Measurements from ENCODE around the gene RAB36. TPM values are rescaled to one million over a fixed set of nuclear protein-coding genes. Genes with fewer than 3 reads are reported as not detected.

Gene RAB36
- total RNA-seq, 1 experiment from 2014 or later: 4.1 TPM

DNA sequence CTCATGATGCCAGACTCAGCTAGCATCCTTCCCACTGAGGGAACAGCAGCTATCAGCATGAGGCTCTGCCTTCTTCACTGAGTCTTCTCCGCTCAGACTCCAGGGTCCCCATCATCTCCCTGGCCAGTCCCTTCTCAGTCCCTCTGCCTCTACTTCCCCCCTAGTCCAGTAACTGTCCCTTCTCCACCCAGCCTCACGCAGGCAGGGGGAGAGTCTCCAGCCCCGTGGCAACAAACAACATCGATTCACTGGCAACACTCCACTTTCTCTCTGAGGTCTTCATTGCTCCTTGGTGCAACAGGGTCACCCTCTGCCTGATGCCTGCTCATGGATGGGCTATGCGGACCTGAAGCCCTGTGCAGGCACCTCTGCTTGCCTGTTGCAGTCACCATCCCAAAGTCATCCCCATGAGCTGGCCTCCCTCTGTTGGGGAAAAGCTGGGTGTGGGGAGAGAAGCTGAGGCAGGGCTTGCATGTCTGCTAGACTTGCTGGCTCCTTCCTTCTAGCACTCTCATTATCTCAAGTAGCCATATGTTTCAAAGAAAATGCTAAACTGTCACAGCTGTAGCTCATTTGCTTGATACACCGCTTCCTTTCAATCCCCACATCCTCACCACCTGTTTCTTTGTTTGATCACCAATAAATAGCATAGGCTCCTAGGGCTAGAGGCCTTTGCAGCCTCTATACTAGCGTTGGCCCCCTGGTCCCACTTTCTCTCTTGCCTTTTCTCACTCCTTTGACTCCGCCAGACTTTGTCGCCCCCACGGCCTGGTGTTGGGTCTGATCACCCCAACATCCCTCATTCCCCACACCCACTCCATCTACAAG, 30.8 kb downstream of the RAB36 start:
- Histone ChIP-seq H3K4me3 (ENCODE audit: low read depth in 2 of 2, low read length in 2 of 2) (no peak overlapping the region), H3K36me3 (ENCODE audit: control insufficient read depth, insufficient read depth, low read length) (no peaks in the 10 kb centered on the region; the same call in 1 of the 2 replicates), H3K27me3 (ENCODE audit: control insufficient read depth, insufficient read depth, low read length) (no peaks in the 10 kb centered on the region), H3K9me3 (ENCODE audit: control insufficient read depth, insufficient read depth, low read depth, low read length) (no peaks in the 10 kb centered on the region), H3K4me1 (ENCODE audit: control insufficient read depth, insufficient read depth, low read length) (no peaks in the 10 kb centered on the region; the same call in 1 of the 2 replicates), H3K27ac (ENCODE audit: low read length) (no peak overlapping the region)
- intact Hi-C loops (cut with micrococcal nuclease; ENCODE audit: unreplicated experiment): no loop called here
- DNase-seq (ENCODE audit: low read depth, low spot score) (no peak), ATAC-seq (no peak)
- ChIA-PET CTCF (no interaction called here), POLR2A (no interaction called here)
- TF ChIP-seq POLR2AphosphoS5 (IDR thresholded peaks at IDR 0.05; ENCODE audit: low read depth, low read length) (no peak), SIN3A (IDR thresholded peaks at IDR 0.05; ENCODE audit: borderline replicate concordance, insufficient read depth, low read depth, low read length) (no peak), TCF7L2 (IDR thresholded peaks at IDR 0.05; ENCODE audit: low read depth, low read length) (no peak)
- TF ChIP-seq, protein P1, sequence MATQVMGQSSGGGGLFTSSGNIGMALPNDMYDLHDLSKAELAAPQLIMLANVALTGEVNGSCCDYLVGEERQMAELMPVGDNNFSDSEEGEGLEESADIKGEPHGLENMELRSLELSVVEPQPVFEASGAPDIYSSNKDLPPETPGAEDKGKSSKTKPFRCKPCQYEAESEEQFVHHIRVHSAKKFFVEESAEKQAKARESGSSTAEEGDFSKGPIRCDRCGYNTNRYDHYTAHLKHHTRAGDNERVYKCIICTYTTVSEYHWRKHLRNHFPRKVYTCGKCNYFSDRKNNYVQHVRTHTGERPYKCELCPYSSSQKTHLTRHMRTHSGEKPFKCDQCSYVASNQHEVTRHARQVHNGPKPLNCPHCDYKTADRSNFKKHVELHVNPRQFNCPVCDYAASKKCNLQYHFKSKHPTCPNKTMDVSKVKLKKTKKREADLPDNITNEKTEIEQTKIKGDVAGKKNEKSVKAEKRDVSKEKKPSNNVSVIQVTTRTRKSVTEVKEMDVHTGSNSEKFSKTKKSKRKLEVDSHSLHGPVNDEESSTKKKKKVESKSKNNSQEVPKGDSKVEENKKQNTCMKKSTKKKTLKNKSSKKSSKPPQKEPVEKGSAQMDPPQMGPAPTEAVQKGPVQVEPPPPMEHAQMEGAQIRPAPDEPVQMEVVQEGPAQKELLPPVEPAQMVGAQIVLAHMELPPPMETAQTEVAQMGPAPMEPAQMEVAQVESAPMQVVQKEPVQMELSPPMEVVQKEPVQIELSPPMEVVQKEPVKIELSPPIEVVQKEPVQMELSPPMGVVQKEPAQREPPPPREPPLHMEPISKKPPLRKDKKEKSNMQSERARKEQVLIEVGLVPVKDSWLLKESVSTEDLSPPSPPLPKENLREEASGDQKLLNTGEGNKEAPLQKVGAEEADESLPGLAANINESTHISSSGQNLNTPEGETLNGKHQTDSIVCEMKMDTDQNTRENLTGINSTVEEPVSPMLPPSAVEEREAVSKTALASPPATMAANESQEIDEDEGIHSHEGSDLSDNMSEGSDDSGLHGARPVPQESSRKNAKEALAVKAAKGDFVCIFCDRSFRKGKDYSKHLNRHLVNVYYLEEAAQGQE (IDR thresholded peaks at IDR 0.05; ENCODE audit: insufficient read depth in 1 of 2, low read depth in 2 of 2, low read length in 1 of 2): no peak
- TF ChIP-seq, protein P2, sequence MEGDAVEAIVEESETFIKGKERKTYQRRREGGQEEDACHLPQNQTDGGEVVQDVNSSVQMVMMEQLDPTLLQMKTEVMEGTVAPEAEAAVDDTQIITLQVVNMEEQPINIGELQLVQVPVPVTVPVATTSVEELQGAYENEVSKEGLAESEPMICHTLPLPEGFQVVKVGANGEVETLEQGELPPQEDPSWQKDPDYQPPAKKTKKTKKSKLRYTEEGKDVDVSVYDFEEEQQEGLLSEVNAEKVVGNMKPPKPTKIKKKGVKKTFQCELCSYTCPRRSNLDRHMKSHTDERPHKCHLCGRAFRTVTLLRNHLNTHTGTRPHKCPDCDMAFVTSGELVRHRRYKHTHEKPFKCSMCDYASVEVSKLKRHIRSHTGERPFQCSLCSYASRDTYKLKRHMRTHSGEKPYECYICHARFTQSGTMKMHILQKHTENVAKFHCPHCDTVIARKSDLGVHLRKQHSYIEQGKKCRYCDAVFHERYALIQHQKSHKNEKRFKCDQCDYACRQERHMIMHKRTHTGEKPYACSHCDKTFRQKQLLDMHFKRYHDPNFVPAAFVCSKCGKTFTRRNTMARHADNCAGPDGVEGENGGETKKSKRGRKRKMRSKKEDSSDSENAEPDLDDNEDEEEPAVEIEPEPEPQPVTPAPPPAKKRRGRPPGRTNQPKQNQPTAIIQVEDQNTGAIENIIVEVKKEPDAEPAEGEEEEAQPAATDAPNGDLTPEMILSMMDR (IDR thresholded peaks at IDR 0.05): no peak
- BruUV-seq (replicated peaks): no TSS peak
- in situ Hi-C loops (cut with HindIII; ENCODE audit: low pct_unique_long_range_greater_than_20kb, low sequenced_read_pairs): no loop called here

DNA sequence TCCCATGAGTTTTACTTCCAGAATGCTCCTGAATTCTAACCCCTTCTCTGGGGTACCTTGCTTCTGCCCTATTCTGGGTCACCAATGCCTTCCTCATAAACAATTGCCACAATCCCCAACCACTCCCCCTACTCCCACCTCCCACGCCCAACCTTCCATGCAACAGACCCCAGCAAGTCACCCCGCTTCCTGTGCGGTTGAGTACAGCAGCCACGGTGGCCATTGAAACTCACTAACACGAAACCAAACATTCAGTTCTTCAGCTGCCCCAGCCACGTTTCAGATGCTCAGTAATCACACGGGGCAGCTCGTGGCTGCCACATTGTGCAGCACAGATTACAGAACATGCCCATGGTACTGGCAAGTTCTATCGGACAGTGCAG, 31.4 kb downstream of the RAB36 start:
- no peak for DNase-seq (ENCODE audit: low read depth, low spot score)
- no peaks in the 10 kb centered on the region for H3K9me3 ChIP-seq (ENCODE audit: control insufficient read depth, insufficient read depth, low read depth, low read length)
- no peaks in the 10 kb centered on the region; the same call in 1 of the 2 replicates for H3K36me3 ChIP-seq (ENCODE audit: control insufficient read depth, insufficient read depth, low read length)
- ChIA-PET CTCF (no interaction called here), POLR2A (no interaction called here)
- no peak for TF ChIP-seq TCF7L2 (IDR thresholded peaks at IDR 0.05; ENCODE audit: low read depth, low read length)
- TF ChIP-seq, protein P2 (IDR thresholded peaks at IDR 0.05): no peak
- TF ChIP-seq, protein P1 (IDR thresholded peaks at IDR 0.05; ENCODE audit: insufficient read depth in 1 of 2, low read depth in 2 of 2, low read length in 1 of 2): no peak
- TF ChIP-seq SIN3A (IDR thresholded peaks at IDR 0.05; ENCODE audit: borderline replicate concordance, insufficient read depth, low read depth, low read length): no peak
- TF ChIP-seq POLR2AphosphoS5 (IDR thresholded peaks at IDR 0.05; ENCODE audit: low read depth, low read length): no peak
- BruUV-seq (replicated peaks): no TSS peak
- no peaks in the 10 kb centered on the region for H3K27me3 ChIP-seq (ENCODE audit: control insufficient read depth, insufficient read depth, low read length)
- in situ Hi-C loops (cut with HindIII; ENCODE audit: low pct_unique_long_range_greater_than_20kb, low sequenced_read_pairs): no loop called here
- no peak for ATAC-seq
- H3K4me3 ChIP-seq (ENCODE audit: low read depth in 2 of 2, low read length in 2 of 2): no peak overlapping the region
- no peaks in the 10 kb centered on the region; the same call in 1 of the 2 replicates for H3K4me1 ChIP-seq (ENCODE audit: control insufficient read depth, insufficient read depth, low read length)
- intact Hi-C loops (cut with micrococcal nuclease; ENCODE audit: unreplicated experiment): no loop called here
- H3K27ac ChIP-seq (ENCODE audit: low read length): no peak overlapping the region

Measured in Panc1 (cell line).